Keratinocyte (primary cell): ENCODE measurements around the gene ZNRF1.

Source experiments
- EZH2 ChIP-seq: IDR thresholded peaks from one replicate; pipeline ENCODE4 v1.6.1; 2012; ENCODE audit warnings: inconsistent platforms, mild to moderate bottlenecking, low read length, moderate library complexity
- TF ChIP-seq, protein P1 (sequence below), 3 experiments: IDR thresholded peaks in 1 of 3; conservative IDR thresholded peaks in 1 of 3; optimal IDR thresholded peaks in 1 of 3; 2 replicates in 2 of 3; 3 replicates in 1 of 3; pipeline versions ENCODE3 to v1.5.1; 2011; ENCODE audit warnings: low read length in 3 of 3, mild to moderate bottlenecking in 3 of 3, moderate library complexity in 2 of 3, control low read depth in 1 of 3, inconsistent platforms in 1 of 3; ENCODE audit not compliant: insufficient read depth in 2 of 3; ENCODE audit errors: extremely low read depth in 1 of 3

DNA sequence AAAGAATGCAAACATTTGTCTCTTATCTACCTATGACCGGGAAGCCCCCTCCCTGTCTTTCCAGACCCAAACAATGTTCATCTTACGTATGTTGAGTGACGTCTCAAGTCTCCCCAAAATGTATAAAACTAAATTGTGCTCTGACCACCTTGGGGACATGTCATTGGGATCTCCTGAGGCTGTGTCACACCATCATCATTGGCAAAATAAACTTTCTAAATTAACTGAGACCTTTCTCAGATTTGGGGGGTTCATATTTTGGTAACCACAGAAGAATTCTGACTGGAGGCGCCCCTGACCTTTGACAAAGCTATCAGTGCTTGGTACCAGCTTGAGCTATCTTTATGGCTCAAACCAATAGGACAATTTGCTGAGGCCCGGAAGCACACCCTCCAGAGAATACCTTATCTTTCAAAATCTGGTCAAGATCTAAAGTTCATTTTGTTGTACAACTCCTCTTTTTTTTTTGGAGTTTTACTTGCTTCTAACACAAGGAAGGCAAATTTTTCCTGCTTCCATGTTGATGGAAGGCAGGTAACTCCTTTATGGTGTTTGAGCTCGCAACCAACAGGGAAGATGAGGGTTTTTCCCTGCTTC is 120.2 kb downstream of the ZNRF1 start:
- TF ChIP-seq, protein P1, sequence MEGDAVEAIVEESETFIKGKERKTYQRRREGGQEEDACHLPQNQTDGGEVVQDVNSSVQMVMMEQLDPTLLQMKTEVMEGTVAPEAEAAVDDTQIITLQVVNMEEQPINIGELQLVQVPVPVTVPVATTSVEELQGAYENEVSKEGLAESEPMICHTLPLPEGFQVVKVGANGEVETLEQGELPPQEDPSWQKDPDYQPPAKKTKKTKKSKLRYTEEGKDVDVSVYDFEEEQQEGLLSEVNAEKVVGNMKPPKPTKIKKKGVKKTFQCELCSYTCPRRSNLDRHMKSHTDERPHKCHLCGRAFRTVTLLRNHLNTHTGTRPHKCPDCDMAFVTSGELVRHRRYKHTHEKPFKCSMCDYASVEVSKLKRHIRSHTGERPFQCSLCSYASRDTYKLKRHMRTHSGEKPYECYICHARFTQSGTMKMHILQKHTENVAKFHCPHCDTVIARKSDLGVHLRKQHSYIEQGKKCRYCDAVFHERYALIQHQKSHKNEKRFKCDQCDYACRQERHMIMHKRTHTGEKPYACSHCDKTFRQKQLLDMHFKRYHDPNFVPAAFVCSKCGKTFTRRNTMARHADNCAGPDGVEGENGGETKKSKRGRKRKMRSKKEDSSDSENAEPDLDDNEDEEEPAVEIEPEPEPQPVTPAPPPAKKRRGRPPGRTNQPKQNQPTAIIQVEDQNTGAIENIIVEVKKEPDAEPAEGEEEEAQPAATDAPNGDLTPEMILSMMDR (optimal IDR thresholded peaks at IDR 0.05 in 1 of 3, IDR thresholded peaks at IDR 0.05 in 1 of 3, conservative IDR thresholded peaks at IDR 0.05 in 1 of 3; ENCODE audit: extremely low read depth in 1 of 3, insufficient read depth in 2 of 3, low read length in 3 of 3), result no peak
- no peak for TF ChIP-seq EZH2
